Inflammatory macrophage (primary cell): ENCODE data around the gene AP4B1.
"Not testable (repeated sequence)": the region's sequence is repeated elsewhere in the genome, so short reads cannot be mapped to it uniquely, and the experiment has no call there.

Experiments used
- DNase-seq, 2 donors: peaks; one replicate each; pipeline ENCODE4 v3.0.0-alpha.2; 2020 to 2022

AP4B1 gene

DNA sequence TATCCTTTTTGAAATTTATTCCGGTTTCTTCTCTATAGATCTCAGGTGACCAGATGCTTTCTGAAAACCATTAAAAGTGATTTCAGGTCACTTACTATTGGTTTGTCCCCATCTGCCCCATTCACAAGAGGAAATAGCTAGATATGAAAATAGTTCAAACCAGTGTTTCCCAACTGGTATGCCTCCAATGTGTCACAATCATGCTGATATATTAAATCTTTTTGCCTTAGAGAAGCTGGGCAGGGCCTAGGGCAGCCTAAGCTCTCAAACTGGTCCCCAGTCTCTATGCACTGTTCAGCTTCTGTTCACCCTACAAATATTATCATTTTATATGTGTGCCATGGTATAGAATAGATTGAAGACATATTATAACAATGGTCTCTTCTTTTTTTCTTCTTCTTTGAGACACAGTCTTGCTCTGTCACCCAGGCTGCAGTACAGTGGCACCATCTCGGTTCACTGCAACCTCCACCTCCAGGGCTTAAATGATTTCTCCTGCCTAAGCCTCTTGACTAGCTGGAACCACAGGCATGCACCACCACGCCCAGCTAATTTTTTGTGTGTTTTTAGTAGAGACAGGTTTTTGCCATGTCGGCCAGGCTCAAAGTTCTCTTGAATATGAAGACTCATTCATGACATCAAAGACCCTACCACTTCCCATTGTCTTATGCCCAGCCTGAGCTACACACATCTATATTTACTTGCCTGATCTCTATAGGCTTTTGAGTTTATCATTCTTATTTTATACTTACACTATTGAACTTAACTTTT, 48.8 kb downstream of the AP4B1 start:
- DNase-seq = peak; percentile 27 to 52

DNA sequence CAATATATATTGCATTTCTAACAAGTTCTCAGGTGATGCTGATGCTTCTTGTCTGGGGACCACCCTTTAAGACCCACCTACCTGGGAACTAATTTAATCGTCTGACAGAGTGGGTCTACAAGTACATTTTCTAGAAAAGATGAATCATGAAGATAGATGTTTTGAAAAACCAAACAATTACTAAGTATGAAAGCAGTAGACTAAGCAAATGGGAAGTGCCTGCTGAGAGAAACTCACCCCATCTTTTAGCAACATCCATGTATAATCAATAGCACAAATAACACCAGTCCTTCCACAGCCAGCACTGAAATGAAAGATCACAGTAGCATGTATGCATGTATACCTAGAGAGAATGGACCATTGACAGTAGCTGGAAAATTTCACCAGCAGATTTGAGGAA, 50.4 kb downstream of the AP4B1 start:
- DNase-seq = no peak

GRCh38 chr1:113852694-113853093, 51.9 kb downstream of the AP4B1 start:
- DNase-seq = not testable (repeated sequence)

GRCh38 chr1:113850127-113850796, 54.3 kb downstream of the AP4B1 start:
- no peak for DNase-seq

DNA sequence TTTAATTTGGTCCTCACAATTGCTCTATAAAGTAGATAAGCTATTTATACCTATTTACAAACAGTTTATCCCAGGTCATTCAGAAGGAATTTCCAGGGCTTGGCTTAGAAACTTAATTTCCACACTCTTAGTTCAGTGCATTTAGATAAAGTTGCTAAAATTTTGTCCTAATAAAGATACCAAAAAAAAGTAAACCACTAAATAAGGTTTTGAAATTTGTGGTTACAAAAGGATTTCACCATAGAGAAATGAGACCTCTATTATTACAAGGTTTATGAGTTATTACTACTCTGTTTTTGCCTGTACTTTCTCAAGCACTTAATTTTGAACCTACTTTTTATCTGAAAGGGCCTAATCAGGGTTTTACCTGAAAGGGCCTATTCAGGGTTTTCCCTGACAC, 55.5 kb downstream of the AP4B1 start:
- DNase-seq = peak in 1 of 2 donors; percentile 64

DNA sequence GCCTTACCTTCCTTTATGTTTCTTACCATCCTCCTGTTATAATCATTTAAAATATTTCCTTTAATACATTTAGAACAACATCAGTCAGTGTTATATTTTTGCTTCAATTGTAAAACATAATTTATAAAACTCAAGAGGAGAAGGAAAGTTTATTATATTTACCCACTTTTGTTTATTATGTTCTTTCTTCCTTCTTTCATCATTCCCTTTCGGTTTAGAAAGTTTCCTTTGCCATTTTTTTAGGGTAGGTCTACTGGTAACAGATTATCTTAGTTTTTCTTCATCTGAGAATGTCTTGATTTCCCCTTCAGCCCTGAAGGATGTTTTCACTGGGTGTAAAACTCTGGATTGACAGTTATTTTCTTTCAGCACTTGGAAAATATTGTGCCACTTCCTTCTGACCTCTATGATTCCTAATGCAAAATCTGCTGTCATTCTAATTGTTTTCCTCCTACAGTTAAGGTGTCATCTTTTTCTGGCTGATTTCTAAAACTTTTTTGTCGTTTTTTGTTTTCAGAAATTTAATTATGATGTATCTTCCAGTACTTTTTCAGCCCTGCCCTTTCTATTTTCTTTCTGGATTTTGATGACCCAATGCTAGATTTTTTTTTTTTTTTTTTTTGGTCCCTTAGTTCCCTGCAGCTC, 58.1 kb downstream of the AP4B1 start:
- no peak for DNase-seq
